K562 (cell line): ENCODE measurements around the gene LRRC47.

Source experiments
- BRF1 ChIP-seq: IDR thresholded peaks from 3 replicates; pipeline ENCODE4 v1.6.1; 2011; ENCODE audit warnings: borderline replicate concordance, mild to moderate bottlenecking; ENCODE audit not compliant: insufficient read length; ENCODE audit errors: extremely low read depth
- CEBPB ChIP-seq: fragments of 450-650 bp; IDR thresholded peaks from 2 replicates; pipeline ENCODE4 v1.6.1; 2016; ENCODE audit warnings: missing genetic modification characterization, missing compliant biosample characterization
- MLLT1 ChIP-seq, 2 experiments: fragments of 450-650 bp; IDR thresholded peaks; 2 replicates each; pipeline ENCODE4 v1.6.1; 2016
- NONO ChIP-seq, 2 experiments: fragments of 200-400 bp in 1 of 2; fragments of 450-650 bp in 1 of 2; formaldehyde crosslinking in 1 of 2; IDR thresholded peaks; 2 replicates each; pipeline ENCODE4 v1.6.1; 2017; ENCODE audit warnings: low read depth in 2 of 2, mild to moderate bottlenecking in 2 of 2, moderate library complexity in 2 of 2, low read length in 1 of 2
- NR2F6 ChIP-seq: fragments of 450-650 bp; formaldehyde crosslinking; IDR thresholded peaks from 2 replicates; pipeline ENCODE4 v1.4.0; 2020; ENCODE audit warnings: mild to moderate bottlenecking
- POLR2A ChIP-seq: fragments of 450-650 bp; conservative IDR thresholded peaks from 2 replicates; pipeline ENCODE4 v1.6.1; 2016
- RERE ChIP-seq: sonication (generic); formaldehyde crosslinking; IDR thresholded peaks from 2 replicates; pipeline ENCODE4 v1.8.0; 2023; ENCODE audit warnings: missing genetic modification reagents, mild to moderate bottlenecking, borderline replicate concordance
- REST ChIP-seq, 2 experiments: fragments of 450-650 bp; formaldehyde crosslinking in 1 of 2; IDR thresholded peaks; 2 replicates each; pipeline versions ENCODE4 v1.4.0 to v1.6.1; 2014 to 2020; ENCODE audit warnings: mild to moderate bottlenecking in 2 of 2, borderline replicate concordance in 1 of 2, low read depth in 1 of 2
- ZNF79 ChIP-seq: fragments of 250-450 bp; sonication (Bioruptor Pico); IDR thresholded peaks from 2 replicates; pipeline ENCODE4 v1.4.0; 2020; ENCODE audit warnings: low read depth, mild to moderate bottlenecking, moderate library complexity

DNA sequence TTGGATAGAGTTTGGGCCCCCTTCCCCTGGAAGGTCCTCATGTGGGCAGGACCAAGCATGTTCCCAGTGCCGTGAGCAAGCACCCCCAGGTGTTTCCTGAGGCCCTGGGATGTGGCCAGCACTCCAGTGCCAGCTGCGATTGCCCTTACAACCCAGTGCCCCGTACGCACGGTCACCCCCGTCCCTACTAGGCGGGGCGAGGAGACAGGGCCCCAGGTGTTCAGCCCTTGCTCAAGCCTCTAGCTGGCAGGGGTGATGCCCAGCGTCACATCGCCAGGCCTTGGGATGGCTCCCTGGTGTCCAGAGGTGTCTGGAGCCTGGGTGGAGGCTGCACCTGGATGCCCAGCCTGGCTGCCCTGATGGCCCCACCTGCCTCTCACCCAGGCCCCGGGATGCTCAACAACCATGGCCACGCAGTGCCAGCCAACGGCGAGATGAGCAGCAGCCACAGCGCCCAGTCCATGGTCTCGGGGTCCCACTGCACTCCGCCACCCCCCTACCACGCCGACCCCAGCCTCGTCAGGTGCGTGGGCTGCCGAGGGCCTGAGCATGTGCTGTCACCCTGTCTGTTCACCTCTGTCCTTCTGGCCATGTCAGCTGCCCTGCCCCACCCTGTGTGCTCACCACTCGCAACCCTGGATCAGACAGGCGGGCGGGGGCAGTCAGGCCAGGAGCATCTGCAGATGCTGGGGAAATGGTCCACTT is 65.6 kb downstream of the LRRC47 start:
- TF ChIP-seq MLLT1 (IDR thresholded peaks at IDR 0.05), result no peak
- no peak for TF ChIP-seq RERE (CRISPR knock-in tag)
- no peak for TF ChIP-seq BRF1
- TF ChIP-seq NONO (IDR thresholded peaks at IDR 0.05; ENCODE audit: low read depth in 2 of 2, low read length in 1 of 2), result no peak
- TF ChIP-seq NR2F6 (CRISPR knock-in tag), result no peak
- no peak for TF ChIP-seq POLR2A
- no peak for TF ChIP-seq REST (IDR thresholded peaks at IDR 0.05; ENCODE audit: borderline replicate concordance)
- no peak for TF ChIP-seq REST (CRISPR knock-in tag; IDR thresholded peaks at IDR 0.05; ENCODE audit: low read depth)
- TF ChIP-seq ZNF79 (CRISPR knock-in tag), result no peak
- no peak for TF ChIP-seq CEBPB (tag)
